ENCODE results near the gene ACO2. TPM values are rescaled to one million over a fixed set of nuclear protein-coding genes. Genes with fewer than 3 reads are reported as not detected.

The ACO2 gene
- total RNA-seq, 1 experiment from 2014 or later, result 86.8 TPM

- DNase-seq (ENCODE audit: low read depth), result no peak
Observed at GRCh38 chr22:41488076-41488475, 19.2 kb downstream of the ACO2 start.

DNA sequence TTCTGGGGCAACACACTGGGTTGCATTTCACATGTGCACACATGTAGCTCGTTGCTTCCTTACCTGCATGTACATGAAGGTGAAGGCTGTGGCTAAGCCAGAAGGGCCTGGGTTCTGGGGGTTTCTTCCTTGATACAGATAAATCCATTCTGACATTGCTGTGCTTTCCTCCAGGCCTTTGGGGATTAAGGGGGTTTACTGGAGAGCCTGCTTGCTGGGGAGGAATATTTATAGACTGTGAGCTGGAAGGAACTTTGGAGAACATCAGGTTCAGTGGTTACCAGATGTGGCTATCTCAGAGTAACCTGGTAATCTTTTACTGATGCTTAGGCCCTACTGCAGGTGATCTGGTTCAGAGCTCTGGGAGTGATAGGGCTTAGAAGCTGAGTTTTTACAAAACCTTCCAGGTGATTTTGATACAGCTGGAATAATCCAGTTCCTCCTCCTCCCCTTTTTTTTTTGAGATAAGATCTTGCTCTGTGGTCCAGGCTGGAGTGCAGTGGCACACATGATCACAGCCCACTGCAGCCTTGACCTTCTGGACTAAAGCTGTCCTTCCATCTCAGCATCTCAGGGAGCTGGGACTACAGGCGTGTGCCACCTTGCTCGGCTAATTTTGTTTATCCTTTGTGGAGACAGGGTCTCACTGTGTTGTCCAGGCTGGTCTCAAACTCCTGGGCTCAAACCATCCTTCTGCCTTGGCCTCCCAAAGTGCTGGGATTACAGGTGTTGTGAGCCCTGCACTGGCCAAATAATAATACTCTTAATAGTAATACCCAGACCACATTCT lies 19.9 kb downstream of the ACO2 start:
- no peak for DNase-seq (ENCODE audit: low read depth)

GRCh38 chr22:41491374-41492100 lies 22.6 kb downstream of the ACO2 start:
- DNase-seq (ENCODE audit: low read depth), result no peak

DNA sequence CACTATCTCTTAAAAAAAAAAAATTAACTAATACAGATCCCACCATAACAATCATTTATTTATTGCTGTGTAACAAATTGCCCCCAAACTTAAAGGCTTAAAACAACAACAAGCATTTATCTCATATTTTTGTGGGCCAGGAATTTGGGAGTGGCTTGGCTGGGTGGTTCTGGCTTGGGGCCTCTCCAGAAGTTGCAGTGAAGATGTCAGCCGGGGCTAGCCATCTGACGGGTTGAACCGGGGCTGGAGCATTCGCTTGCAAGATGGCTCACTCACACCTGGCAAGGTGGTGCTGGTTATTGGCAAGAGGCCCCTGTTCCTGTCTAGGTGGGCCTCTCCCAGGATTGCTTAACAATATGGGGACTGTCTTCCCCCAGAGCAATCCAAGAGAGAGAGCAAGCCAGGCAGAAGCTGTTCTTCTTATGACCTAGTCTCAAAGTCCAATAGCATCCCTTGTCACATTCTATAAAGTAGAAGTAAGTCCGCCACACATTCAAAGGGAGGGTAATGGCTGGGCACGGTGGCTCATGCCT lies 29.5 kb downstream of the ACO2 start:
- DNase-seq (ENCODE audit: low read depth), result no peak

GRCh38 chr22:41499624-41500280 lies 30.8 kb downstream of the ACO2 start:
- no peak for DNase-seq (ENCODE audit: low read depth)

GRCh38 chr22:41500303-41500702 lies 31.4 kb downstream of the ACO2 start:
- DNase-seq (ENCODE audit: low read depth), result no peak

- DNase-seq (ENCODE audit: low read depth), result no peak
Observed at GRCh38 chr22:41501209-41501608, 32.3 kb downstream of the ACO2 start.

DNA sequence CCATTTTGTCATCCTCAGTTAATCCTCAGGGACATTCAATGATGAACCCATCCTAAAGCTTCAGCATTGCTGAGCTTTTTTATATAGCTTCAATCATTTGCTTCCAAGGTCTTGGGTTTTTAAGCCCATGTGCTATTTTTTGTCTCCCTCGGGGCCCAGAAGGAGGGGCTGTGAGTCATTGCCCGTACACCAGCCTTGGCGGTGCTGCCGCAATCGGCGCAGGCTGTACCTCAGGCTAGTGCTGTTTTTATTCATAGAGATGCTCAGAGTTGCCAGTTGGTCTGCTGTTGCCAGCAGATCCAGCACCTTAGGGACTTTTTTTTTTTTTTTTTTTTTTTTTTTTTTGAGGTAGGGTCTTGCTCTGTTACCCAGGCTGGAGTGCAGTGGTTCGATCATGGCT lies 35.5 kb downstream of the ACO2 start:
- DNase-seq (ENCODE audit: low read depth), result no peak

DNA sequence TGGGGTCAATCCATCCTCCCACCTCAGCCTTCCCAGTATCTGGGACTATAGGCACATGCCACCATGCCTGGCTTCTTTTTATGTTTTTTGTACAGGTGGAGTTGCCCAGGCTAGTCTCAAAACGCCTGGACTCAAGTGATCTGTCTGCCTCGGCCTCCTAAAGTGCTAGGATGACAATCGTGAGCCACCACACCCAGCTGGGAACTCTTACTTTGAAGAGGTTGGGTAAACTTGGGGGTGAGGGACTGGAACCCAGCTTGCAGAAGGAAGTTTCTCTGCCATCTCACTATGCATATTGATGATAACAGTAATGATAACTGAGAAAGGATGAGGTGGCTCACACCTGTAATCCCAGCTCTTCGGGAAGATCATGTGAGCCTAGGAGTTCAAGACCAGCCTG lies 35.9 kb downstream of the ACO2 start:
- DNase-seq (ENCODE audit: low read depth), result no peak

GRCh38 chr22:41505511-41506220 lies 36.7 kb downstream of the ACO2 start:
- DNase-seq (ENCODE audit: low read depth), result no peak

- DNase-seq (ENCODE audit: low read depth), result no peak
Observed at GRCh38 chr22:41507330-41508063, 38.6 kb downstream of the ACO2 start.

GRCh38 chr22:41508770-41509170 lies 39.9 kb downstream of the ACO2 start:
- DNase-seq (ENCODE audit: low read depth), result no peak

- no peak for DNase-seq (ENCODE audit: low read depth)
Observed at GRCh38 chr22:41511521-41511968, 42.6 kb downstream of the ACO2 start.

GRCh38 chr22:41512421-41513194 lies 43.7 kb downstream of the ACO2 start:
- DNase-seq (ENCODE audit: low read depth), result peak; percentile 85

GRCh38 chr22:41513391-41513790 lies 44.5 kb downstream of the ACO2 start:
- DNase-seq (ENCODE audit: low read depth), result no peak

DNA sequence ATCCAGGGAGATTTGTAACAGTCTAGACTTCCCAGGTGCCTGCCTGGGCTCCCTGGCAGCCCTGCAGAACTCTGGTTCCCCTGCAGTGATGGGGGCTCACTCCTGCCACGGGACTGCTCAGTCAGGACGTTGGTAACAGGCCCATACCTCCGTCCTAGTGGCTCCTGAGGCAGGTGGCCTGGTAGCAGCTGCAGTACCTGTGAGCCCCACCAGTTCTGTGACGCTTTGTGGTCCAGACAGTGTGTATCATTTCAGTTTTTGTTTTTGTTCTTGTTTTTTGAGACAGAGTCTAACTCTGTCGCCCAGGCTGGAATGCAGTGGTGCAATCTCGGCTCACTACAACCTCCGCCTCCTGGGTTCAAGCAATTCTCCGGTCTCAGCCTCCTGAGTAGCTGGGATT lies 47.5 kb downstream of the ACO2 start:
- no peak for DNase-seq (ENCODE audit: low read depth)

- peak; percentile 58 for DNase-seq (ENCODE audit: low read depth)
Observed at GRCh38 chr22:41517172-41518047, 48.5 kb downstream of the ACO2 start.

DNA sequence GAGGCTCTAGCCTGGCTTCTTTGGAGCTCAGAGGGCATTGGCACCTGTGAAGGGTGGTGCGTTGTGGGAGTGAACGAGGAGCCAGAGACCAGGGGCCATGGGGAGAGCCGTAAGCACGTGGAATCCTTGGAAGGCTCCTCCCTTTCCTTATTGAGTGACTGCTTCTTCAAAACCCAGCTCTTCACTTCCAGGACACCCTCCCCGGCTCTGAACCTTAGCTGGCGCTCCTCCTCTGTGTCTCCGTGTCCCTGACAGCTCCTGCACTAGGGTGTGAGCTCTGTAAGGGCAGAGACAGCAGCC lies 49.1 kb downstream of the ACO2 start:
- no peak for DNase-seq (ENCODE audit: low read depth)

DNA sequence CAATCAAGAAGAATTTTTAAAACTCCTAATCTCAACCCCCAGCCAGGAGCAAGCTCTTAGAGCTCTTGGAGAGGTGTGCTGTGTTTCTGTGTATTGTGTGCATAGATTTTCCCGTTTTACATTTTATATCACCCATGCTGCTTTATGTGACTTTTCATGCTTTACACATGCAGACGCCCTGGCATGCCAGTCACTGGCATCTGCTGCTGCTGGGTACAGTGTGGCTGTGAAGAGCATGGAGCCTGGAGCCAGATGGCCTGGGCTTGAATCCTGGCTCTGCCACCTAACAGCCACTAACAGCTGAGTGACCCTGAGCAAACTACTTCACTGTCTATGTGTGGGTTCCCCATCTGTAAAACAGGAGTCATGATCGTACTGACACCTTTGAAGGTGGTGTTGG lies 52.2 kb downstream of the ACO2 start:
- DNase-seq (ENCODE audit: low read depth), result no peak

All from HT1080 (cell line).